Stimulated activated CD8-positive, alpha-beta memory T cell treated with anti-CD3 and anti-CD28 coated beads, Interleukin-4, amount 100 ng/mL, for 48 hours (primary cell): Measurements from ENCODE around the gene CSNK1G3.

Experiments used
- DNase-seq: peaks from one replicate; pipeline ENCODE4 v3.0.0-alpha.2; 2020

Gene CSNK1G3

GRCh38 chr5:123514615-123515355 lies 2.8 kb downstream of the CSNK1G3 start:
- no peak for DNase-seq

- DNase-seq: no peak
Measured at GRCh38 chr5:123515904-123516303, 3.9 kb downstream of the CSNK1G3 start.

- no peak for DNase-seq
Measured at GRCh38 chr5:123517476-123517875, 5.5 kb downstream of the CSNK1G3 start.

- no peak for DNase-seq
Measured at GRCh38 chr5:123518111-123518510, 6.1 kb downstream of the CSNK1G3 start.

GRCh38 chr5:123520677-123521247 lies 8.8 kb downstream of the CSNK1G3 start:
- DNase-seq: no peak

- no peak for DNase-seq
Measured at GRCh38 chr5:123524146-123524545, 12.2 kb downstream of the CSNK1G3 start.

GRCh38 chr5:123527190-123527589 lies 15.2 kb downstream of the CSNK1G3 start:
- no peak for DNase-seq

- DNase-seq: no peak
Measured at GRCh38 chr5:123528065-123528464, 16.1 kb downstream of the CSNK1G3 start.

GRCh38 chr5:123528878-123529277 lies 16.9 kb downstream of the CSNK1G3 start:
- DNase-seq: no peak

- no peak for DNase-seq
Measured at GRCh38 chr5:123530728-123531127, 18.8 kb downstream of the CSNK1G3 start.

GRCh38 chr5:123535648-123536047 lies 23.7 kb downstream of the CSNK1G3 start:
- no peak for DNase-seq

- DNase-seq: no peak
Measured at GRCh38 chr5:123537256-123537655, 25.3 kb downstream of the CSNK1G3 start.

GRCh38 chr5:123537845-123538244 lies 25.9 kb downstream of the CSNK1G3 start:
- DNase-seq: no peak

GRCh38 chr5:123538670-123539459 lies 26.9 kb downstream of the CSNK1G3 start:
- DNase-seq: no peak

GRCh38 chr5:123540534-123540933 lies 28.6 kb downstream of the CSNK1G3 start:
- no peak for DNase-seq

- no peak for DNase-seq
Measured at GRCh38 chr5:123543438-123543837, 31.5 kb downstream of the CSNK1G3 start.

GRCh38 chr5:123545506-123545905 lies 33.5 kb downstream of the CSNK1G3 start:
- DNase-seq: no peak

- no peak for DNase-seq
Measured at GRCh38 chr5:123546657-123547056, 34.7 kb downstream of the CSNK1G3 start.

GRCh38 chr5:123549256-123549904 lies 37.4 kb downstream of the CSNK1G3 start:
- DNase-seq: peak; percentile 50

- no peak for DNase-seq
Measured at GRCh38 chr5:123554601-123555000, 42.6 kb downstream of the CSNK1G3 start.

GRCh38 chr5:123557907-123558306 lies 45.9 kb downstream of the CSNK1G3 start:
- DNase-seq: no peak

- no peak for DNase-seq
Measured at GRCh38 chr5:123558762-123559433, 46.9 kb downstream of the CSNK1G3 start.

- no peak for DNase-seq
Measured at GRCh38 chr5:123559434-123559775, 47.4 kb downstream of the CSNK1G3 start.
